Activated CD8-positive, alpha-beta T cell treated with anti-CD3 and anti-CD28 coated beads, Interleukin-2, amount 10 ng/mL, durations not matched to agents 7 days and 5 days (primary cell): ENCODE results near the gene PDXK. TPM values are rescaled to one million over a fixed set of nuclear protein-coding genes. Genes with fewer than 3 reads are reported as not detected.

Experiments
- ATAC-seq: fragments of 150-1000 bp; cut with Tn5 transposase; one replicate; pipeline ENCODE4 v1.10.0; 2021; ENCODE audit warnings: moderate library complexity
- CTCF ChIA-PET: fragments of 350-600 bp; sonication (Branson Sonifier 250); formaldehyde crosslinking; loops from one replicate; lab custom pipeline; 2021; ENCODE audit warnings: antibody characterized with exemption; lab: Charles Lee
- POLR2A ChIA-PET: fragments of 350-600 bp; sonication (Branson Sonifier 250); formaldehyde crosslinking; loops from one replicate; lab custom pipeline; 2021; ENCODE audit warnings: antibody characterized with exemption; lab: Charles Lee
- DNase-seq: peaks from one replicate; pipeline ENCODE4 v3.0.0-alpha.2; 2020
- H3K27ac Mint-ChIP-seq: one replicate; pipeline ENCODE4 v1.8.0; 2021; ENCODE audit warnings: mild to moderate bottlenecking, mixed read lengths
- H3K27me3 Mint-ChIP-seq: one replicate; pipeline ENCODE4 v1.8.0; 2021; ENCODE audit warnings: low read depth, mixed read lengths
- H3K36me3 Mint-ChIP-seq: one replicate; pipeline ENCODE4 v1.8.0; 2021; ENCODE audit warnings: low read depth, mixed read lengths
- H3K4me1 Mint-ChIP-seq: one replicate; pipeline ENCODE4 v1.8.0; 2021; ENCODE audit warnings: low read depth, mixed read lengths
- H3K4me3 Mint-ChIP-seq: one replicate; pipeline ENCODE4 v1.8.0; 2021; ENCODE audit warnings: mild to moderate bottlenecking, mixed read lengths
- H3K9me3 Mint-ChIP-seq: one replicate; pipeline ENCODE4 v1.8.0; 2022; ENCODE audit warnings: mixed read lengths; ENCODE audit not compliant: insufficient read depth
- total RNA-seq, 2 experiments: library from RNA; stranded (reverse); gene quantifications; one replicate each; pipeline ENCODE4 v1.2.3, GENCODE V29; 2021

Gene PDXK
- total RNA-seq, 2 experiments from 2014 or later: 94.5 to 100 TPM

DNA sequence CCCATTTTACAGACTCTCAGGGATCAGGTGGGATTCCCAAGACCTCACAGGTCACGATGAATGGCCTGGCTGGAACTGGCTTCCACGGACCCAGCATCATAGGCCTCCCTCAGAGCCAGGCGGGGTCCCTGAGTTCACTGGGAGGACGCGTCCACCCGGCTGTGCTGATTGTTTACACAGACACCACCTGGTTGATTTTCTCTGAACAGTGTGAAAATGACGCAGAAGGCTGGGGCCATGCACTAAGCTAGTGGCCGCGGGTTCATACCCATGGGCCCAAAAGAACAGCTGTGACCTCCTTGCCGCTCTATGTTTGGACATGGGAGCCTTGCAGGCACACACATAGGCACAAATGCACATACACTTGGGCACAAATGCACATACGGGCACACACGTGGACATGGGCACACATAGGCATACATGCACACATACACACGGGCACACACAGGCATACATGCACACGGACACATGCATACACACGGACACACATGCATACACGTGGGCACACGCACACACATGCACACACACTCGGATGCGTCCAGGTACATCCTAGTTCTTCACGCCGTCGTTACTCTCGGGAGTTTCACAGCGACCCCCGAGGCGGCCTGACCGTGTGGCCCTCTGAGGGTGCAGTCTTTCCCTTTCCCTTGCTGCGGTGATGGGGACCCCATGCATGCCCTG is 34.0 kb downstream of the PDXK start:
- H3K4me3 Mint-ChIP-seq: no peak overlapping the region
- peaks cover 8% of the 10 kb centered on the region for H3K4me1 Mint-ChIP-seq
- no peak for ATAC-seq
- no peak overlapping the region for H3K27ac Mint-ChIP-seq
- no peaks in the 10 kb centered on the region for H3K27me3 Mint-ChIP-seq
- DNase-seq: no peak
- POLR2A ChIA-PET: no interaction called here
- no peaks in the 10 kb centered on the region for H3K9me3 Mint-ChIP-seq
- CTCF ChIA-PET: no interaction called here
- H3K36me3 Mint-ChIP-seq: peaks cover 38% of the 10 kb centered on the region

DNA sequence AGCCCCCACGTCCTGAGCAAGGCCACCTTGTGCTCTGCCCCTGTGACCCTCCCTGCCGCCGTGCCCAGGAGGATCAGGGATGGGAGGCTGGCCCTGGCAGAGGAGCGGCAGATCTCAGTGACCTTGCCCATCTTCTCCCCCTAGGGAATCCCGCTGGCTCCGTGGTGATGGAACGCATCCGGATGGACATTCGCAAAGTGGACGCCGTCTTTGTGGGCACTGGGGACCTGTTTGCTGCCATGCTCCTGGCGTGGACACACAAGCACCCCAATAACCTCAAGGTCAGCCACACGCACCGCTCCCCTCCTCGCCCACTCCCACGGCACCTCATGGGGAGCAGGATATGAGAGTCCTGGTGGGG is 34.5 kb downstream of the PDXK start:
- DNase-seq: no peak
- H3K27me3 Mint-ChIP-seq: no peaks in the 10 kb centered on the region
- H3K27ac Mint-ChIP-seq: no peak overlapping the region
- ATAC-seq: no peak
- ChIA-PET POLR2A (no interaction called here), CTCF (no interaction called here)
- H3K4me3 Mint-ChIP-seq: no peak overlapping the region
- H3K9me3 Mint-ChIP-seq: no peaks in the 10 kb centered on the region
- H3K36me3 Mint-ChIP-seq: peaks cover 38% of the 10 kb centered on the region
- H3K4me1 Mint-ChIP-seq: peaks cover 9% of the 10 kb centered on the region

DNA sequence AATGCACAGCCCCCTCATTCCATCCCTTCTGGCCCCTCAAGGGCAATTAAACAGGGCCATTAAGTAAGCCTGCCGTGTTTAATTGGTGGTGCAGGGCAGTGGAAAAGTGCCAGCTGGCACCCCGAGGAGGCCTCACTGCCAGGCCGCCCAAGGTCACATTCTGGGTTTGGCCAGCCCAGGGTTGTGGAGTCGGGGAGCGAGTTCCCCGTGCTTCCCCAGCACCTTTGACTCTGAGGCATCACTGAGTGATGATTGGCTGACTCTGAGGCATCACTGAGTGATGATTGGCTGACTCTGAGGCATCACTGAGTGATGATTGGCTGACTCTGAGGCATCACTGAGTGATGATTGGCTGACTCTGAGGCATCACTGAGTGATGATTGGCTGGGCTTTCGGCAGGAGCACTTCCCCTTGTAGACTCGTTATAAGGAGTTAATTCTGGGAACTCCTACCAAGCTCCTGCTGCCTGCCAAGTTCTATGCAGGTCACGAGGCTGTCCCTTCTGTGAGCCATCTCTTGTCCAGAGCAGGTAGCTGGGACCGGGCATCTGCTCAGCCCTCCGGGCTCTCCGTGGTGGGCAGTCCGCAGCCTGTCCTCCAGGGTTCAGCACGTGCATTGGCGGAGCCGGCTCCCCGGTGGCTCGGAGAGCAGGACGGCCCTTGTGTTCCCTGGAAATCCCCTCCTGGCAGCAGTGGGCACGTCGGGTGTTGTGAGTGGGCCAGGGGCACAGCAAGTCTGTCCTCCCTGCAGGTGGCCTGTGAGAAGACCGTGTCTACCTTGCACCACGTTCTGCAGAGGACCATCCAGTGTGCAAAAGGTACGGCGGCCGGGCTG is 36.2 kb downstream of the PDXK start:
- H3K27ac Mint-ChIP-seq: no peak overlapping the region
- H3K4me3 Mint-ChIP-seq: no peak overlapping the region
- H3K36me3 Mint-ChIP-seq: peaks cover 38% of the 10 kb centered on the region
- ChIA-PET CTCF (no interaction called here), POLR2A (no interaction called here)
- DNase-seq: no peak
- H3K9me3 Mint-ChIP-seq: no peaks in the 10 kb centered on the region
- no peak for ATAC-seq
- H3K4me1 Mint-ChIP-seq: peaks cover 1% of the 10 kb centered on the region
- no peaks in the 10 kb centered on the region for H3K27me3 Mint-ChIP-seq

DNA sequence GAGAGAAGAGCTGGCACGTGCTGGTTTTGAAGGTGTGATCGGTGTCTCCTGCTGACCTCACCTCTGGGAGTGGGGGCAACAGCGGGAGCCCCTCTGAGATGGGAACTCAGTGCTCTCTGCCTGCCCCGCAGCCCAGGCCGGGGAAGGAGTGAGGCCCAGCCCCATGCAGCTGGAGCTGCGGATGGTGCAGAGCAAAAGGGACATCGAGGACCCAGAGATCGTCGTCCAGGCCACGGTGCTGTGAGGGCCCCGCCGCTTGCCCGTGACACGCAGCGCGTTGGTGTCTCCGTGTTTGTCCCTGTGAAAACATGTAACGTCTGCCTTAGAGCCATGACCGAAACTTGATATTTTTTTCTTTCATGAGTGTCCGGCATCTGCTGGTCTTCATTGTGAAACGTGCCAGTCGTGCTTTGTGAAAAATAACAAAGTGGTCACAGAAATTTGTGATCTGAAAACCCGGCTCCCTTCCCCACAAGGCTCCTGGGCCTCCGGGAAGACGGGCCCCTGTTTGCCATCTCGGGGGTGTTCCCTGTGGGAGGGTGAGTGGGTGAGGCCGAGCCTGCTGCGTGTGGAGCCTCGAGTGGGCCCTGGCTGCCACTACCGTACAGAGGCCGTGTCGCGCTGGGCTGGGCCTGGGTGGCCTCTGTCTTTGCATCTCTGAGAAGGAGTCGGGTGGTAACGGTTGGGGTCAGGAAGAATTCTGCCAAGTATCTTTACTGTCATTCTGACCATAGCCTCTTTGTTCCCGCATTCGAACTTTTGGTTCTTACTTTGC is 37.1 kb downstream of the PDXK start:
- CTCF ChIA-PET: no interaction called here
- H3K4me1 Mint-ChIP-seq: peaks cover 1% of the 10 kb centered on the region
- no peaks in the 10 kb centered on the region for H3K27me3 Mint-ChIP-seq
- H3K36me3 Mint-ChIP-seq: peaks cover 37% of the 10 kb centered on the region
- DNase-seq (no peak), ATAC-seq (no peak)
- POLR2A ChIA-PET: interaction anchor here (0.8 kb wide), 1 partner anchor 33 kb away, joined by 3 read pairs; no protein-coding TSS in a partner anchor
- no peak overlapping the region for H3K27ac Mint-ChIP-seq
- no peaks in the 10 kb centered on the region for H3K9me3 Mint-ChIP-seq
- no peak overlapping the region for H3K4me3 Mint-ChIP-seq

DNA sequence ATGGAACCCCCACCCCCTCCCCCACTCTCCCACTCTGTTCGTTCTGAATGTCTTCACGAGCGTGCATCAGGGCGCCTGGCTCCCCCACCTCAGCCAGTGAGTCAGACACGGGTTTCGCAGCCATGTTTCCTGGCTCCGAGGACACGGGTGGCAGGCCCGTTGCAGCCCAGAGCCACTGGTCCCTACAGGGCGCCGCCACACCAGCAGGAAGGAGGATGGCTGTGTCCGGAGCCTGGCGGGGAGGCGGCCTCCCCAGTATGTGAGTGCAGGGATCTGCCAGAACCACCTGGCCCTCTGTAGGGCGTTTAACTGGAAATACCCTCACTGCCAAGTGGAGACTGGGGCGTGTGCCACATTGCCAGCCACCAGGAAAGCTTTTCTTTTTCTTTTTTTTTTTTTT is 38.7 kb downstream of the PDXK start:
- Mint-ChIP-seq H3K9me3 (no peaks in the 10 kb centered on the region), H3K27me3 (no peaks in the 10 kb centered on the region), H3K27ac (no peak overlapping the region), H3K4me3 (no peak overlapping the region), H3K36me3 (peaks cover 30% of the 10 kb centered on the region), H3K4me1 (peaks cover 1% of the 10 kb centered on the region)
- ChIA-PET POLR2A (no interaction called here), CTCF (no interaction called here)
- no peak for DNase-seq
- ATAC-seq: no peak

DNA sequence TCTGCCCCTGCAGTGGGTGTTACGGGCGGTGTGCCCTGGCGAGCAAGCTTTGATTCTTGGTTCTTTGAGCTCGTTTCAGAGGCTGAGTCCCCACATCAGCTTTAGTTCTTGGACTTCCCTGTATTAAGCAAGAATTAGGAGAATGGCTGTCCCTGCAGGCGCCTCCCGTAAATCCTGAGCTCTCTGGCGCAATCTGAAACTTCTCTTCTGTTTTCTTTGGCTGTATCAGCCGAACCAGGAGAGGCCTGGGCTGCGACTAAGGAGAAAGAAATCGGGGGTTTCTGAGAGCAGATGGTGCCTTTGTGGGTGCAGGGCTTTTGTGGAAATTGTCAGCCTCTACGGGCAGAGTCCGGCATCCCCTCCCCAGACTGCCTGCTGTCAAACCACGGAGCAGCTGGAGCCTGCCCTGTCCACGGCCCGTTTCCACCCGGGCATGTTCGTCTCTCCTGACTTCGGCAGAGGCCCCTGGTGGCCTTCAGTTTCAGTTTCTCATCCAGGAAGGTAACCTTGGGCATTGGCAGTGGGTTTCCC is 39.2 kb downstream of the PDXK start:
- ChIA-PET CTCF (no interaction called here), POLR2A (no interaction called here)
- peaks cover 26% of the 10 kb centered on the region for H3K36me3 Mint-ChIP-seq
- peaks cover 1% of the 10 kb centered on the region for H3K4me1 Mint-ChIP-seq
- no peak overlapping the region for H3K27ac Mint-ChIP-seq
- no peak for ATAC-seq
- no peaks in the 10 kb centered on the region for H3K9me3 Mint-ChIP-seq
- no peak for DNase-seq
- H3K4me3 Mint-ChIP-seq: no peak overlapping the region
- H3K27me3 Mint-ChIP-seq: no peaks in the 10 kb centered on the region

DNA sequence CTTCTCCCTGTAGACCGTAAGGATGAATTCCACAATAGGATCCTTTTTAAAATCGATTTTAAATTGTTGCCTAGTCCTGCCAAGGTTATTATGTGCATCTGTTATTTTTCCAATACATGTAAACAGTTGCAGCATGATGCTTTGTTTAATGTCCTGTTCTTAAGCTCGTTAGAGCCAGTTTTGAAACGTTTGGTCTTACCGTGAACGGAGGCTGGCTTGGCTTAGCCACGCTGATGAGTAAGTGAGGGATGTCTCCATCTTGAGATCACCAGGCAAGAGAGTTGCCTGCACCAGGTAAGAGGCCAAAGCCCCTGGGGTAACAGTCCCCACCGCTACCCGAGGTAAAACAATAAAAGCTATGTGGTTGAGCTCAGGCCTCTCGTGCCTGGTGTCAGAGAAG is 39.9 kb downstream of the PDXK start:
- no peaks in the 10 kb centered on the region for H3K9me3 Mint-ChIP-seq
- H3K4me1 Mint-ChIP-seq: peaks cover 1% of the 10 kb centered on the region
- ATAC-seq (no peak), DNase-seq (no peak)
- H3K27ac Mint-ChIP-seq: no peak overlapping the region
- ChIA-PET POLR2A (no interaction called here), CTCF (no interaction called here)
- no peak overlapping the region for H3K4me3 Mint-ChIP-seq
- H3K36me3 Mint-ChIP-seq: peaks cover 26% of the 10 kb centered on the region
- no peaks in the 10 kb centered on the region for H3K27me3 Mint-ChIP-seq

DNA sequence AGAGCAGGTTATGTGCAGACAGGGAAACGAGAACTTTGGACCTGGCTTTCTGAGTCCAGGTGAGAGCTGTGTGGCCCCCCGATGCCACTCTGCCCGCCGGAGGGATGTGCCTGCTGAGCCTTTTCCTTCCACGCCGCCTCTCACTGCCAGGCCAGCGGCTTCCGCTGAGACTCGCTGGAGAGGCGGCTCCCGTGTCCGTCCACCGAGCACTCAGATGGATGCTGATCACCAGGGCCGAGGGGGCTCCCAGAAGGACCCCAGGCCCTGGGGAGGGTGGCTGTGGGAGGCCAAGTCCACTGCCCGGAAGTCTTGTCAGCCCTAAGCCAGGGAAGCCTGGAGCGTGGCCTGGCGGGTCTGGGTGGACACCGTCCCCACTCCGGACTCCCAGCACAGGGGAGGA is 40.7 kb downstream of the PDXK start:
- no peak overlapping the region for H3K4me3 Mint-ChIP-seq
- ChIA-PET POLR2A (no interaction called here), CTCF (no interaction called here)
- peaks cover 21% of the 10 kb centered on the region for H3K36me3 Mint-ChIP-seq
- H3K27ac Mint-ChIP-seq: no peak overlapping the region
- no peaks in the 10 kb centered on the region for H3K27me3 Mint-ChIP-seq
- H3K9me3 Mint-ChIP-seq: no peaks in the 10 kb centered on the region
- no peak for DNase-seq
- H3K4me1 Mint-ChIP-seq: peaks cover 1% of the 10 kb centered on the region
- no peak for ATAC-seq

DNA sequence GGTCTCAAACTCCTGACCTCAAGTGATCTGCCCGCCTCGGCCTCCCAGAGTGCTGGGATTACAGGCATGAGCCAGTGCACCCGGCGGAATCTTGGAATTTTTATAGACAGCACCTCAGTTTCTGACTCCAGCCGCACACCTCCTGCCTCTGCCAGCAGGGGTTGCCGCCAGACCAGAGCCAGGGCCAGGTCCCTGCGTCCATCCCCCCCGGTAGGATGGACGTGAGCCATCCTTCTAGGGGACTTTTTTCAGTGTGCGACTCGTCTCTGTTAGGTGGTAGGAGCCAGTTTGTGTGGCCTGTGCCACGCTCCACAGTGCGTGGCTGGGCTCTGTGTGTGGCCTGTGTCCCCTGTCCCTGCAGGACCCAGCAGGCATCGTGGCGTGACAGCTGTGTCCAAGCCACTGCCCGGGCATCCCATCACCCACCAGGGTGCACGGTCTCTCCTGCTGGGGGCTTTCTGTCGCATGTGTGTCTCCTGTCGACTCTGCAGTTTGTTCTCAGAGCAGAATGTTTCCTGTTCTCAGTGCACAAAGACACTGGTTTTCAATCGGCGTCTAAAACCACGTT is 41.5 kb downstream of the PDXK start:
- Mint-ChIP-seq H3K27ac (no peak overlapping the region), H3K4me3 (no peak overlapping the region), H3K9me3 (no peaks in the 10 kb centered on the region), H3K27me3 (no peaks in the 10 kb centered on the region), H3K4me1 (peaks cover 1% of the 10 kb centered on the region), H3K36me3 (peaks cover 19% of the 10 kb centered on the region)
- ChIA-PET CTCF (no interaction called here), POLR2A (no interaction called here)
- ATAC-seq: no peak
- DNase-seq: no peak

DNA sequence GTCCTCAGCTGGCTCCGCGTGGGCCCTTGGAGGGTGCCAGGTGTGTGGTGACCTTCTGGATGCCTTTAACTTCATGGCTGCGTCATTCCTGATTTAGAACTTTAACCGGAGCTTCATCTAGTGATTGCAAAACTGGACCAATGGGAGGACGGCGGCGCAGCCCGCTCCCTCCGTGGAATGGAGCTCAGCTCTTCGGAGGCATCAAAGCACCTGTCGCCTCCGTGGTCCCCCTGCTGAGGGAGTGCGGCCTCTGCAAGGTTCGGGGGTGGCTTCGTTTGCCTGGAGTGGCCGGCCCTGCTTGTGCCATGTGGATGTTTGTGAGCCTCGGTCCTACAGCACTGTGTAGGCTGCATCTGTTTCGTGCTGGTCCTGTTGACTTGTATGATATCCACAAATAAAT is 43.0 kb downstream of the PDXK start:
- Mint-ChIP-seq H3K9me3 (no peaks in the 10 kb centered on the region), H3K36me3 (peaks cover 9% of the 10 kb centered on the region), H3K4me3 (no peak overlapping the region), H3K27me3 (no peaks in the 10 kb centered on the region), H3K27ac (no peak overlapping the region), H3K4me1 (peaks cover 1% of the 10 kb centered on the region)
- POLR2A ChIA-PET: no interaction called here
- CTCF ChIA-PET: no interaction called here
- DNase-seq (no peak), ATAC-seq (no peak)

DNA sequence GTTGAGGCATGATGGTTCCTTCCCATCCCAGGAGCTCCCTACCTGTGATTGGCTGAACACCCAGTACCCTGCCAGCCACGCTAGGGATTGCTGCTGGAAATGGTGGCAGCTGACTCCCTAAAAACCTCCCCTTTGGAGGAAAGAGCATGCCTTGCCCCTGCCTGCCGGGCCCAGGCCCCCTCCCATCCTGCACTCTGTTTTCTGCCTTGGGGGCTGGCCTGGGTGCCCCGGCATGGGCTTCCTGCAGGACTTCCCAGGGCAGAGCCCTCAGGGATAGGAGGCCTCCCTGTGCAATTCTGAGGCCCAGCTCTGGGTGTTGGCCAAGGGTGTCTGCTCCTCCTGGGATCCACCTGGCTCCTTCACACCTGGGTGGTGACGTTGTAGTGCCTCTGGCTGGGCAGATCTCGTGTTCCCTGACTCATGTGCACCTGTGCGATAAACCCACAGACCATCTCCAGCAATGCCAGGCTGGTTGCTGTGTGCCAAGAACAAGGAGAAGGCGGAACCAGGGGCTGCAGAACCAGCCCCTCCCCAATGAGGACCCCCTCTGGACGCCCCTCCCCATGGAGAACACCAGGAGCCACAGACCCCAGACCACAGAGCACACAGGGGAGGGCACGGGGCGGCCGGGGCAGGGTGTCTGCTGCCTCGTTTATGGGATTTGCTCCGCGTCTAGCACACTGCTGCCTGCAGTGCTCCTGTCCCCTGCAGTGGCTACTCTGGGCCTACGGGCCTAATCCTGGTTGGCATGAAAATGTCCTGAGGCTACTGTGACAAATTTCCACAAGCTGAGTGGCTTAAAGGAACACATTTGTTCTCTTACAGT is 43.6 kb downstream of the PDXK start:
- Mint-ChIP-seq H3K27ac (no peak overlapping the region), H3K36me3 (peaks cover 9% of the 10 kb centered on the region), H3K27me3 (no peaks in the 10 kb centered on the region), H3K4me3 (no peak overlapping the region), H3K4me1 (peaks cover 1% of the 10 kb centered on the region), H3K9me3 (no peaks in the 10 kb centered on the region)
- CTCF ChIA-PET: no interaction called here
- DNase-seq (no peak), ATAC-seq (no peak)
- POLR2A ChIA-PET: no interaction called here
